ENCODE results near the gene FNDC5.
A peak's percentile ranks its signal among the peaks of the same experiment; 100 is the strongest.

The FNDC5 gene

GRCh38 chr1:32863881-32864245, 6.8 kb downstream of the FNDC5 start:
- DNase-seq: no peak

DNA sequence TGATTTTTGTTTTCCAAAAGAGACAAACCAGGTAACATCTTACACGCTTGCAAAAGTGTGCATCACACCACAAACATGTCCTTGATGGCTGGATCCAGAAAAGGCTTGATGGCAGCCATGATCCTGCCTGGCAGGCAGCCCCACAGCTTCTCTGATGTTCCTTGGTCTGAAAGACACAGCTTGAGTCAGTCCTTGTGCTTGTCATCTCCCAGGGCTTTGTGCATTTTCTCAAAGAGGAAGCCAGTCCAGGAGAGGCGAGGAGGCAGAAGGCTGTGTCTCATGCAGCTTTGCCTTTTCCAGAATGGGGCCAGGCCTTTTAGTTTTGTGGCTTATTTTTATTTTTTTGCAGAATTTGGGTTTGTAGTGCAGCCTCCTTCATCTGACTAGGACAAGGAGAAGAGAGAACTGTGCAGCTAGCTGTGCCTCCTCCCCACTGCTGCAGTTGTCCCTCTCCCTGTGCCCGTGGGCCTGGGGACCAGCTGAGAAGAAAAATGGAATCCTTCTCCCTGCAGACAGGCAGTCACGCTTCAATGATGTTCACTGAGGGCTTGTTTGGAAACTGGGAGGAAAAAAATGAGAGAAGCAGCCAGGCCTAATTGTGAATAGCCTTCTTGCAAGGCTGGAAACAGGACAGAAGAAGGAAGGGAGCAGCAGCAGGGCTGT, 7.4 kb downstream of the FNDC5 start:
- no peak for DNase-seq

DNA sequence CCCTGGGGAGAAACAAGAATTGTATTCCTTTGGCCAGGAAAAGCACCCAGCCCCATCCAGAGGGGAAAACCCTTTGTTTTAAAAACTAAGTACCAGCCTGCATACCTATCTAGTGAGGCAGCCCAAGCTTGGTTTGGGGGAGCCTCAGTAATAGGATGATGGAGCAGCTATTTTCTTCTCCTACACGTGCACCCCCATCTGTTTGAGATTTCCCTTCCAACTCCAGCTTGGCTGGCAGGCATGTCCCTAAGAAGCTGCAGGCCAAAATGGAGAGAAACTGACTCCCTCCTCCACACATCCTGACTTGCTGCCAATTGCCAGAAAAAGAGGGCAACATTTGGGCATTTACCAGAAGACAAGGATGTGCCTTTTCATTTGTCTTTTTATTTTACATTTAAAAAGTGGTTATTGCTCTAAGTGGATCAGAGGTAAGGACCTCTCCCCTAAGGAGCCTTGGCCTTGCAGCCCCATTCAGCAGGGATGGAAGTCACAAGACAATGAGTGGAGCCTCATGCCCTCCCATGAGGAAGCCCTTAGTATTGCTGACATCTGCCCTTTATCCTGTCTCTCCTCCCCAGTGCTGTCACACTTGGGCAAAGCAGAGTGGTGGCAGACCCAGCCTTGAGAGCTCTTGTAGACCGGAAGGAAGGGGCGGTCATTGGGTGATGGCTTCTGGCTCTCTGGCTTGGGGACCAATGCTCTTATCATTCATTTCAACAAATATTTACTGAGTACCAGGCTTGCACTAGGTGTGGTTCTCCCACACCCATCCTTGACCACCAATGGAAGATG, 8.6 kb downstream of the FNDC5 start:
- DNase-seq: no peak

DNA sequence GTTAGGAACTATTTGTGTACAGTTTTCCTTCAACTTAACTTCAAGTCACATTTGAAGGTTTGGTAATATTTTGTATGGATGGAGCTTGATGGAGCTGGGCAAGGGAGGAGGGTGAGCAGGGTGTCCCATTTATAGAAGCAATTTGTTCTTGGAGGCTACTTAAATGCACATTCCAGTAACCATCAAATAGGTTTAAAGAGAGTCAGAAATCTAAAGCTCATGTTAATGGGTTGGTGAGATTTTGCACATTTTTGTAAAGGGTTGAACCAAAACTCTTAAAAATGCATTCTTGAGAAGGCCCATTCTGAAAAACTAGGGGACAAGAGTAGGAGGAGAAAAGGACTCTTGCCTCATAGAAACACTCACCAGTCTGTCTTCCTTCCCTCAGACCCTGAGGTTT, 10.1 kb downstream of the FNDC5 start:
- DNase-seq: no peak

DNA sequence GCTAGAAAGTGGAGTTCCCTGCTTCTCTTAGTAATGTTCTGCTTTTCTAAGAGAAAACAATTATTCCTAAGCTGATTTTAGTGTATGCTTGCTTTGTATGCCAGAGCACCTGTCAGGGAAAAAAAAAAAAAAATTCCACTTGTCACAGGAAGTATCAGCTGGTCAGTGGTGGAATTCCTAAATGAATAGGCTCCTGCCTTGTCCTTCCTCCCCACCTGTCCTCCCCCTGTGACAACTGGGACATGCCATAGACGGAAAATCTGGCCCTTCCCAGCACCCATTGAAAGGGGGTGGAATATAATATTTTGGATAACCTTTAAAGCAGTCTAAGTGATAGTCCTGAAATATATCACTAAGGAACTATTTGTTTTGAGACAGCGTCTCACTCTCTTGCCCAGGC, 10.8 kb downstream of the FNDC5 start:
- DNase-seq: no peak

DNA sequence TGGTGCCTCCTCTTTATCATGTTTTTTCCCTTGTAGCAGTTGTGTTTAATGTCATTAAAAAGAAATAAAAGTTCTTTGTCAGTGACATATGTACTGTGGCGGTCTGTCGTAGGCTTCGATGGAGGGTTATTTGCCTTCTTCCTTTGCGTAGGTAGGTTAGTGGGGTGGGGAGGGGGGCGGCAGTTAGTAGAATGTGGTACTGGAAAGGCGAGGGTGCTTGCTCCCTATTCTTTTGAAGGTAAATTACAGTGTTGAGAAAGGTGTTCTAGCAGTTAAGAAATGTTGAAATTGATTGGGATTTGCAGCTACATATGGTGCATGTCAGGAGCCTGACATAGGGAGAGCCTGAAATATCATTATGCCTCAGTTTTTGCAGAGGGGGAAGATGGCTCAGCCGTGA, 11.9 kb downstream of the FNDC5 start:
- DNase-seq: no peak

DNA sequence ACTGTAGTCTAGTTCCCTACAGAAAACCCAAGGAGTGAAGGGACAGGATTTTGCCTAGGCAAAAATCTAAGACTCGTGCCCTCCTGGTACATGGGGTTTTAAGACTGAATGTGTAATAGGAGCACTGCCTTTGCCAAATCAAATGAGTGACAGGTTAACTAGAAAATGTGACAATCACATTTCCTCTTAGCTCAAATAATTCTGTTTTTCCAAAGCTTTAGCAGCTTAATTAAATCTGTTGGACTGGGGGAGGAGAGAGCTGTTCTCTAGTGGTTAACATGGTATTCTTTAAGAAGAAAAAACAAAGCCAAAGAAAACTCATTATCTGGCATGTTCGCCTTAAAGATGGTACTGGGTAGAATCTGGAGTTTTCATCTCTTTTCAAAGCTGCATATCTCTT, 12.6 kb downstream of the FNDC5 start:
- no peak for DNase-seq

GRCh38 chr1:32855861-32856617, 14.7 kb downstream of the FNDC5 start:
- DNase-seq: no peak

- no peak for DNase-seq
These were observed 22.2 kb downstream of the FNDC5 start for GRCh38 chr1:32848354-32849063.

DNA sequence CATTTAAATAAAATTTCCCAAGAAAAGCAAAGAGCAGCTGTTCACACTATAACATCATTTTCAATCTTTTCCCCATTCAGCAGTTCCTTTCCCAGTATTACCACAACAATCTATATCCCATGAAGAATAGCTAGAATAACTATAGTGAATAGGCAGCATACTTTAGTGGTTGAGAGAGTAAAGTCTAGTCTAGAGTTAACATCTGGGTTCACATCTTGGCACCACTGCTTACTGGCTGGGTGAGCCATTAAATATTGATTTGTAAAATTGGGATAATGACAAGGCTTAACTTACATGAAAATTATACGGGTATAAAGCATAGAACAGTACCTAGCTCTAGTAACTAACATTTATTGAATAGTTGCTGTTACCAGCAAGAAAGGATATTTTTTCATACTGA, 38.8 kb downstream of the FNDC5 start:
- no peak for DNase-seq

- DNase-seq: no peak
These were observed 40.4 kb downstream of the FNDC5 start for GRCh38 chr1:32830092-32830852.

GRCh38 chr1:32828341-32828740, 42.4 kb downstream of the FNDC5 start:
- no peak for DNase-seq

DNA sequence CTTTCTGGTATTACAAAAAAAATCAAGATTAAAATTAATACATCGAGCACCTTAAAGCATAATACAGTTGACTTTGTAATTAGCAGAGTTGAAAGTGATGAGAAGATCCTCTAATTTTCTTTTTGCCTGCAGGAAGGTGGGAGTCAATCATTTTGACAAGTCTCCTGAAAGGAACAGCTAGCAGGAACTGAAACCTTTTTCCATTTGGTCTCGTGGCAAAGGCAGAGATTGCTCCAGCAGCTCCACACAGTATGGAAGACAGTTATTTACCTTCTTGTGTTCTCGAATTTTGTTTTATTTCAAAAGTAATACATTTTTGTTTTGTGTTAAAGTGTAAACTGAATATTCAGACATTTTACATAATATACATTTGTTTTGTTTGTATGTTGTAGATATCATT, 45.5 kb downstream of the FNDC5 start:
- DNase-seq: no peak

- DNase-seq: no peak
These were observed 51.7 kb downstream of the FNDC5 start for GRCh38 chr1:32818804-32819541.

GRCh38 chr1:32817815-32818786, 52.6 kb downstream of the FNDC5 start:
- DNase-seq: peak; percentile 34

GRCh38 chr1:32817159-32817814, 53.4 kb downstream of the FNDC5 start, which contains the start of the genes S100PBP and YARS1:
TSS of gene S100PBP (plus strand) at chr1:32817653. CDS start at chr1:32826100, 8,447 bp downstream.
TSS of gene YARS1 (minus strand) at chr1:32817358. CDS start at chr1:32817244, 114 bp downstream.
- peak; percentile 100 for DNase-seq

- no peak for DNase-seq
These were observed 54.0 kb downstream of the FNDC5 start for GRCh38 chr1:32816676-32817158.

DNA sequence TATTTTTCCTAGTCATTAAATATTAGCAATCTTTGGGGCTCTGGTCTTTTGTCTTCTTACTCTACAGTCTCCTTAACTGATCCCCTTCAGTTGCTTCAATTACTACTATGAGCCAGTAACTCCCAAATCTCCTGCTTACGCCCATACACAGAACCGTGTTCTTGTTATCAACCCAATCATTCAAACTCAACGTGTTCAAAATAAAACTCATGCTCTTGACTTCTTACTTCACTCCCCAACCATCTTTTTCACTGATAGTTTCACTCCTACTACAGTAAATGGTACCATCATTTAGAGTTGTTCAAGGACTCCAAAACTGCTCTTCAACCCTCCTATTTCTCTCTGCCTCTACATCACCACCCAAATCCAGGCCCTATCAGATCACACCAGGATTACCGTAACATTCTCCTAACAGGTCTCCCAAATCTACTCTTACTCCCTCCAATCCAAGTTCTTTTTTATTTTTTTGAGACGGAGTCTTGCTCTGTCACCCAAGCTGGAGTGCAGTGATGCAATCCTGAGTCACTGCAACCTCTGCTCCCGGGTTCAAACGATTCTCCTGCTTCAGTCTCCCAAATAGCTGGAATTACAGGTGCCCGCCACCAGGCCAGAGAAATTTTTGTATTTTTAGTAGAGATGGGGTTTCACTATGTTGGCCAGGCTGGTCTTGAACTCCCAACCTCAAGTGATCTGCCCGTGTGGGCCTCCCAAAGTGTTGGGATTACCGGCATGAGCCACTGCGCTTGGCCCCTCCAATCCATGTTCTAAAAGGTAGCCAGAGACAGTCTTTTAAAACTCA, 56.6 kb downstream of the FNDC5 start:
- no peak for DNase-seq

Measured in stimulated activated CD4-positive, alpha-beta T cell treated with anti-CD3 and anti-CD28 coated beads, Interleukin-1b, Interleukin-23, amount 100 ng/mL, for 48 hours (primary cell).